GM19240 (cell line): ENCODE data around the gene VKORC1.
A peak's percentile ranks its signal among the peaks of the same experiment; 100 is the strongest.
"Not testable (repeated sequence)": the region's sequence is repeated elsewhere in the genome, so short reads cannot be mapped to it uniquely, and the experiment has no call there.

ENCODE experiments used
- DNase-seq: peaks from one replicate; pipeline ENCODE4 v3.0.0; 2011; ENCODE audit warnings: low spot score; ENCODE audit not compliant: insufficient read length

Gene VKORC1

DNA sequence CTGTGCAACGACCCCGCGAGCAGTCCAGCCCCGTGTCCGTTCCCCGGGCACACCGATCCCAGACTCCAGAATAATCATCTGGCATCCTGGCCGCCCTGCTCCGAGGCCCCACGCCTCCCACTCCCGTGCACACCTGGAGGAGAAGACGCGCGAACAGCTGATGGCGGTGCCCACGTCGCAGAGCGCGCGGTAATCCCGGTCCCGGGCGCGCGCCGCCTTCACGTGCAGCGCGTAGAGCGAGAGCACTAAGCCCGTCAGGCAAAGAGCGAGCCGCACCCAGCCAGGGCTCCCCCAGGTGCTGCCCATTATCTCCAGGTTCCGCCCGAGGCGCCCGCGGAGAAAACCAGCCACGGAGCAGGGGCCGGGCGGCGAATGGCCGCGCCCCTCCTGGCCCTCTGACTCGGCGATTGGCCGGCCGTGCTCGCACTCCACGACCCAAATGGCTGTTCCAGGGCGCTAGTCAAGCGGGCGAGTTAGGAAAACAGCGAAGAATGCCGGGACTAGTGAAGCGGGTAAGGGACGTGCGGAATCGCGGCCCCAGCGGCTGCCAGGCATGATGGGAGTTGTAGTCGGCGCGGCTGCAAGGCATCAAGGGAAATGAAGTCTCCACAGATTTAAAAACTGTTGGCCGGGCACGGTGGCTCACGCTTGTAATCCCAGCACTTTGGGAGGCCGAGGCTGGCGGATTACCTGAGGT lies at the start of gene VKORC1:
TSS of gene VKORC1 (minus strand) at position 374 of the 697 bp plus-strand sequence. CDS start at position 306, 68 bp downstream.
- DNase-seq = peak; percentile 88

DNA sequence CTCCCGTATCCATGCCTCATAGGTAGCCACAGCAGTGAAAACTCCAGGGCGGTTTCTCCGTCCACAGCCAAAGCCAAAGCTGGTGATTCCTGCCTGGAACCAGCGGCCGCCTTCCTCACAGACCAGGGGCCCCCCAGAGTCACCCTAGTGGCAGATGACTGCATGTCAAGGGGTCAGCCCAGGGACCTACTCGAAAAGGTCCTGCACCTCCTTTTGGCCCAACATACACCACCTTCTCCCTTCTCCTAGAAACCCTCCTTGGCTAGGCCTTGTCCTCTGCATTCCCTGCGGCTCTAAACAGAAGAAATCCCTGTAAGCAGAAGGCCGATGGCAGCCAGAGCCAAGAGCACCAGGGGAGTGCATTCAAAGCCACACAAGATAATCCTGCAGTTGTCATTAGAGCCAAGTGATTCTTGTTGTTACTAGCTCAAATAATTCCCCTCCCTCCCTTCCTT lies 49.1 kb upstream of the VKORC1 start:
- DNase-seq = no peak

DNA sequence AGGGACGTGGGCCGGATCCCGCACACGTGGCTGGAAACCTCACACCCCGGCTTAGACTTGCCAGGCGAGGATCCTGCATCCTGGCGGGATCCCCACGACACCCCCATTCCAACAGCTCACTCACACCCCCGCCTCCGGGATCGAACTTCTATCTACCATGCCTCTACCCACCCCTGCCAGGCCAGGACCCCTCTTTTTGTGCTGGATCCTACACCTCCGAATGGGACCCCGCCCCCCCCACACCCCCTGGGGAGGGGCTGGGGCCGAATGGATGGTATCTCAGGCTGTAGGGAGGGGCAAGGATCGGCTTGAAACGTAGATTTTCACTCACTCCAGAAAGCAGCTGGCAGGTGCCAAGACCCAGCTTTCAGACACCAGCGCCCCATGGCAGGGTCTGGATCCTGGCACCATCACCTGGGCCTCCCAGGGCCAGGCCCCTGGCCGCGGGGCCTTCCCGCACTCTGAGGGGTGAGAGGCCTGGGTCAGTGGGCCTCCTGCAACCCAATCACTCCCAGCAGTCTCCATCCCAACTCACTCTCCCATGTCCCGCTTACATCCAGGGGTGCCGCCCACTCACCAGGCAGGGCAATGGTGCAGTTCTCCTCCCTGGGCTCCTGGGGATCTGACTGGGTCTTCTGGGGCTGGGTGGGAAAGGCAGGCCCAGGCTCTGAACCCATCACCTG lies 48.6 kb upstream of the VKORC1 start:
- DNase-seq = no peak

DNA sequence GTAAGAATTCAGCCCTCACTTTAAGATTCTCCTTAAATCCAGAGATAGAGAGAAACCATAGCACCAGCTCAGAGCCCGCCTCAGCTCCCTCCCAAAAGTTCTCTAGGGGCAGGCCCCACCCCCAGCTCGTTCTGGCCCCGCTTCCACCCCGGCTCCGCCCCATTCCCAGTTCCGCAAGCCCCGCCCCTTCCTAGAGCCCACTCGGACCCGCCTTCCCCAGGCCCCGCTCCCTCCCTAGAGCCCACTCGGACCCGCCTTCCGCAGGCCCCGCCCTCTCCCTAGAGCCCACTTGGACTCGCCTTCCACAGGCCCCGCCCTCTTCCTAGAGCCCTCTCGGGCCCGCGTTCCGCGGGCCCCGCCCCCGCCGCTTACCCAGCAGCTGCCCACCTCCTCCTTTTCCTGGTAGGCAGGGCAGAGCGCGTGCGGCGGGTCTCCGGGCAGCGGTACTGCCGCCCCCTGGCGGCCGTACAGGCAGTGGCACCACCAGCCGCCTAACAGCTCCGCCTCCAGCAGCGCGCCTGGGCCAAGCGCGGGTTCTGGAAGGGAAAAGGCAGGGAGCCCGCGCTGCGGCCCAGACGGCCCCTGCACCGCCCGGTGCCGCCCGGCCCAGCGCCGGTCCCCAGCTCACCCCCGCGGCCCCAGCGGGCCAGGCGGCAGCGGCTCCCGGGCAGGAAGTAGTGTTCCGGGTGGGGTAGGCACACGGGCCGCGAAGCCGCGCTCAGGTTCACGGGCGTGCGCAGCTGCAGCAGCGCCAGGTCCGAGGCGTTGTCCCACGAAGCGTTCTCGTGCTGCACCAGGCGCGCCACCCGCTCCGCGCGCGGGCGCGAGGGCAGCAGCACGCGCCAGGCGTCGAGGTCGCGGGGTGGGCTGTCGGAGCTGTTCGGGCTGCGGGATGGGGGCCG lies 47.8 kb upstream of the VKORC1 start:
- peak; percentile 100 for DNase-seq

DNA sequence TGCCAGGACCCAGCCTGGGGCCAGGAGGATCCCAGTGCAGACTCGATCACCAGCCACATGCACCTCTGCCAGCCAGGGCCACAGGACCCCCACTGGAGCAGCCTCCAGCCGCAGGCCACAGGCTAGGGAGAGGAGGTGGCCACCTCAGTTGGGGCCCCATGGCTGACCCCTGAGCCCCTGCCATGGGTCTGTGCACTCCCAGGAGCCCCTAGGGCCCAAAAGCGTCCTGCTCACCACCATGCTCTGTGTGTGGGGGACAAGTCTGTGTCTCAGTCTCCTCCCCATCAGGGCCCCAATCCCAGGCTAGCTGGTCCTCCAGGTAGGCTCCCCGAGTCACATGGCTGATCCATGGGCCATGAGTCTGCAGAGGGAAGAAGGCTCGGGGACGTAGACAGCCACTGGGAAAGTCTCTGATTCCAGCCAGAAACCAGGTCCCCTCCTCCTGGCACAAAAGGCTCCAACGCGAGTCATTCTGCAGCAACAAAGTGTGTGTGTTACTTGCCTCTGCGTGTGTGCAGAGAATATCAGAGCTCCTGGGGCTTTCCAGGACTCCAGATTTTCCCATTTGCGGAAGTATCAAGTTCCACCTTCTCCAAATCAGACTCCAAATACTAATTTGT lies 47.0 kb upstream of the VKORC1 start:
- DNase-seq = no peak

DNA sequence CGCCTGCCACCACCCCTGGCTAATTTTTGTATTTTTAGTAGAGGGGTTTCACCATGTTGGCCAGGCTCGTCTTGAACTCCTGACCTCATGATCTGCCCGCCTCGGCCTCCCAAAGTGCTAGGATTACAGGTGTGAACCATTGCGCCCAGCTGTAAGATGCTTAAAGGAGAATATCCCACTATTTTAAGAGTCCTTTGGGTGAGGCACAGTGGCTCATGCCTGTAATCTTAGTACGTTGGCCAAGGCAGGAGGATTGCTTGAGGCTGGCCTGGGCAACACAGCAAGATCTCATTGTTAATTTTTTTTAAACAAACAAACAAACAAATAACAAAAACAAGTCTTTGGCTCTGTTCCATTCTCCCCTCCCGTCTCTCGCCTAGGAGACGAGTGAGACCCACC lies 46.5 kb upstream of the VKORC1 start:
- DNase-seq = not testable (repeated sequence)

DNA sequence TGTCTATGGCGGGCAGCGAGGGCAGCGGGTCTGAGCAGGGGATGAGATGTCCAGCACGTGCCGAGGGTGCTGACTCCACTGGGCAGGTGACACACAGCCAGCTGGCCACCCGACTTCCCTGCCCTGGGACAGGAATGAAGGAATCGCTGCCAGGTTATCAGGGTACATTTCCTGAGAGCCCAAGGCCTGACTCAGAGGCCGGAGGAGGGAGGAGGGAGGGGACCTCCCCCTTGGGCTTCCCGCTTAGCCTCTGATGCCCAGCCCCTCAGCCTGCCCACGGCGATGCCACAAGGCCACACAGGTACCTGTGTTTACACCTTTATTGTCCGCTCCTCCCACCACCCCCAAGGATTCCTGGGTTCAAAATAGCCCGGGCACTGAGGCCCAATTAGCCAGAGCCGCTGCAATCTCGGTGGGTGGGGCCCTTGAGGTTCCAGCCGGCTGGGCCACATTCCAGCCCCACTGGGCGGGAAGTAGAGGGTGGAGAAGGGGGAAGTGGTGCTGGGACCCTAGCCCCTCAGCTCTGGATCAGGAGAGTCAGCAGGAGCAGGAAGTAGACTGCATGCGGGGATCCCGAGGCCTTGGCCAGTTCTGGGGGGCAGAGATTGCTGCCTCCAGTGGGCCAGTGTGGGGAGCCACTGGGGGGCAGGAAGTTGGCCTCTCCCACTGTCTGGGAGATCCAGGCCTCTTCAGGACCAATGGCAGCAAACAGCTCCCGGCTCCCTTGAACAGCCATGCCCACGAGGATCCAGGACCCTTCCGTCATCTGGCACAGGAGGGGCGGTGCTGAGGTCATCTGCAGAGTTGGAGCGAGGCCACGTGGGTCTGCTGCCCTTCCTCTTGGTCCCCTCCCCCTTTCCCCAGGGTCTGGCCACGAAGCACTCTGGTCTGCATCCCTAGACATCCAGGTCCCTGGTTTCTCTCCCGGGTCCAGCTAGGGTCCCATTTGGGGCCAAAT lies 44.3 kb upstream of the VKORC1 start:
- DNase-seq = no peak

DNA sequence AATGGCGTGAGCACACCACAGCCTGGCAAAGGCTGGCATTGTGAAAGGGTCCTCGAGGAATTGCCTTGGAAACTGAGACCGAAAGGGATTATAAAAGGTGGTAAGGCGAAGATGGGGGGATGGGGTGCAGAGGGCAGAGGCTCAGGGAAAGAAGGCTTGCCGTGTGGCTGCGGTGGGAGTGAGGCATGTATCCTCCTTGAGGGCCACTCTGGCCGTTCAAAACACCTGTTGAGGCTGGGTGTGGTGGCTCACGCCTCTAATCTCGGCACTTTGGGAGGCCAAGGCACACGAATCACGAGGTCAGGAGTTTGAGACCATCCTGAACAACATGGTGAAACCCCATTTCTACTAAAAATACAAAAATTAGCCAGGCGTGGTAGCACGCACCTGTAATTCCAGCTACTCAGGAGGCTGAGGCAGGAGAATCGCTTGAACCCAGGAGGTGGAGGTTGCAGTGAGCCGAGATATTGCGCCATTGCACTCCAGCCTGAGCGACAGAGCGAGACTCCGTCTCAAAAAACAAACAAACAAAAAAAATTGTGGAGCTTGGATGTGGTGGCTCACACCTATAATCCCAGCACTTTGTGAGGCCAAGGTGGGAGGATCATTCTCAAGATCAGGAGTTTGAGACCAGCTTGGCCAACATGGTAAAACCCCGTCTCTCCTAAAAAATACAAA lies 42.4 kb upstream of the VKORC1 start:
- not testable (repeated sequence) for DNase-seq

DNA sequence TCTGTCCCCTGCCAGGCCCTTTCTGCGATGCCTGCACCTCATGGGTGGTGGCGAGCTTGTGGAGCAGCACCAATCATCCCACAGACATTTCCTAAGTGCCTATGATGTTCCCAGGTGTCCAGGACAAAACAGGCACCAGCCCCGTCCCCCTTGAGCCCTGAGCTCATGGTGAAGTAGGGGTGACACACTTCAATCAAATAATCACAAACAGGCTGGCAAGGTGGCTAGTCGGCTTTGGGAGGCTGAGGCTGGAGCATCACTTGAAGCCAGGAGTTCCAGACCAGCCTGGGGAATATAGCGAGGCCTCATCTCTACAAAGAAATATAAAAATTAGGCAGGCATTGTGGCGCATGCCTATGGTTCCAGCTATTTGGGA lies 41.7 kb upstream of the VKORC1 start:
- DNase-seq = no peak

DNA sequence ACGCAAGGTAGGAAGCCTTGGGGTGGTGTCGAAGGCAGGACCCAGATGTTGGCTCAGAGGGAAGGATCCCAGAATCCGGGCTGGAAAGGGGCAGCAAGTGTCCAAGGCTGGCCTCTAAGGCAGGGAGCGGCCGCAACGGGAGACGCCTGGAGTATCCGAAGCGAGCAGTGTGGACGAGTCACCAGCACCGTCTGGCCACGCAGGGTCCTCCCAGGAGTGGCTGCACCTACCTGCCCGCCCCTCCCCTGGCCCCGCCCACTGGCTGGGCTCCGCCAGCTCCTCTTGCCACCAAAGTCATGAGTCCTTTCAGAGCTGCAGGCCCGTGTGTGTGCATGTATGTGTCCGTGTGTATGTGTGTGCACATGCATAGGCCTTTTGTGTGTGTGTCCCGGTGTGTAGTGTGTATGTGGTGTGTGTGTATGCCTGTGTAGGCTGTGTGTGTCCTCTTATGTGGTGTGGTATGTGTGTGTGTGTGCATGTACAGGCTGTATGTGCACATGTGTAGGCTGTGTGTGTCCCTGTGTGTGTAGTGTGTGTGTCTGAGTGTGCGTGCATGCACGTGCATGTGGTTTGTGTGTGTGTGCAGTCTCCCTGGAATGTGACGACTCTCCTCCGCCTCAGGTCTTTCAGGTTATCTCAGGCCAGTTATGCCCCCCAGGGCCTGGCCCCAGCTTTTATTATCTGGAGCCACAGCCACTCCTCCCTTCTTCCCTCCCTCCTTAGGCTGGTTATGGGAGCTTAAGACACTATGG lies 41.1 kb upstream of the VKORC1 start, which contains the start of gene PRSS8:
TSS of gene PRSS8 (minus strand) at position 193 of the 752 bp plus-strand sequence. CDS start 229 bp downstream, outside the sequence.
- DNase-seq = no peak

DNA sequence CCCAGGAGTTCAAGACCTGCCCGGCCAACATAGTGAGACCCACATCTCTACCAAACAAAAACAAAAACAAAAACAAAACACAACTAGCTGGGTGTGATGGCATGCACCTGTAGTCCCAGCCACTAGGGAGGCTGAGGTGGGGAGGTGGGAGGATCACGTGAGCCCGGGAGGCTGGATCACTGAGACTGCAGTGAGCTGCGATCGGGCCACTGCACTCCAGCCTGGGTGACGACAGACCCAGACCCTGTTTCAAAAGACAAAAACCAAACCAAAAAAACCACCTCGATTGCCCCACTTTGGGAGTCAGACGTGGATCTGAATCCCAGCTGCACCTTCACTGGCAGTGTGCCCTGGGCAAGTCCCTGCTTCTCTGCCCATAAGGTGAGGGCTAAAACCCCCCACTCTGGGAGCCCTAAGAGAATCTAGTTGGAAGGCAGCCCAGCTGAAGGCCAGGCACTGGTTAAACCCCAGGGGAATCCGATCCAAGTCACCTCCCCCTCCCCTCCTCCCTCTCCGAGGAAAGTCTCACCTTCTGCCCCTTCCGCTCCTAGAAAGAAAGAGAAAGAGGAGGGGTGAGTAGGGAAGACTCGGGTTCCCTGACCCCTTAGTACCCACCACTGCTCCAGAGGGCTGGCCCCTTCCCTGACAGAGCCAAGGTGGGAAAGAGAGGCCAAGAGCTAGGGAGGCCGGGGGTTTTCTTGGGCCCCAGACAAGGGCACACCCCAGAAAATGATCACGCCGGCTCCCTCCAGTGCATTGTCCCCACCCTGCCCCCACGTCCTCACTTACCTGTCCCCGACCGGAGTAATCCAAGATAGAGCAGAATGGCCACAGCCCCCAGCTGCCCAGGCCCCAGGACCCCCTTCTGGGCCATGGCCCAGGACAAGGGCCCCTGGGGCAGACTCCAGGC lies 40.3 kb upstream of the VKORC1 start:
- no peak for DNase-seq

DNA sequence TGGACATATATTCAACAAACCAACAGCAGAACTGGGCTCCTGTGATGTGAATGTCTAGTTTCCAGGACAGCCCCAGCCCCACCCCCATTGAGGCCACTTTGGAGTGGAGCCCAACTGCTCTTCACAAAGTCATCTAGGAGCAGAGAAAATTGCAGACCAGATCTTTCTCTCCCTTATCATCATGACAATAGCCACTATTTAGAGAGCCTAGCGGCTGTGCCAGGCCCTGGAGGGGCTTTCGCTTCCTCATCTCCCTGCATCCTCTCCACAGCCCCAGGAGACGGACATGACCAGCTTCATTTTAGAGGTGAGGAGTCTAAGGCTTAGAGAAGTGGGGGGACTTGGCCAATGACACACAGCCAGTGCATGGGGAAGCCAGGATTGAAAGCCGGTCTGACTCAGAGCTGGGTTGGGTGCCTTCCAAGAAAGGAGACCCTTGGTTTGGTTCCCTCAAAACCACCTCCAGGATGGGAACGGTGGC lies 39.5 kb upstream of the VKORC1 start:
- DNase-seq = no peak

DNA sequence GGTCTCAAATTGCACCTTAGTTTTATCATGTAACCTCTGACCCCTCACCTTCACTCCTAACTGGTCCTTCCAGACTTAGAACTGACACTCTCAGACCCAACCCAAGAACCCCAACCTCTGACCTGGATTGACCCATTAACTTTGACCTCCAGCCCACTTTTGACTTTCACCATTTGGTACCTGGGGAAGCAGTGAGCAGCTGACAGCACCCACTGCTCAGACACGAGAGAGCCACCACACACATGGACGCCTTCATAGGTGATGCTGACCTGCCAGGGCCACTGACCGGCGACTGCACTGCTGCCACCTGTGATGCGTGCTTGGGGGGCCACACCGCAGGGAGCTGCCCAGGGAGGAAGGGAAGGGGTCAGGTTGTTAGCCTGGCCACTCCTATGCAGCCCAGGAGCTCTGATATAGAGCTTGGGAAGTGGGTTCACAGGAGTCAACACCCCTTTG lies 38.5 kb upstream of the VKORC1 start:
- no peak for DNase-seq

DNA sequence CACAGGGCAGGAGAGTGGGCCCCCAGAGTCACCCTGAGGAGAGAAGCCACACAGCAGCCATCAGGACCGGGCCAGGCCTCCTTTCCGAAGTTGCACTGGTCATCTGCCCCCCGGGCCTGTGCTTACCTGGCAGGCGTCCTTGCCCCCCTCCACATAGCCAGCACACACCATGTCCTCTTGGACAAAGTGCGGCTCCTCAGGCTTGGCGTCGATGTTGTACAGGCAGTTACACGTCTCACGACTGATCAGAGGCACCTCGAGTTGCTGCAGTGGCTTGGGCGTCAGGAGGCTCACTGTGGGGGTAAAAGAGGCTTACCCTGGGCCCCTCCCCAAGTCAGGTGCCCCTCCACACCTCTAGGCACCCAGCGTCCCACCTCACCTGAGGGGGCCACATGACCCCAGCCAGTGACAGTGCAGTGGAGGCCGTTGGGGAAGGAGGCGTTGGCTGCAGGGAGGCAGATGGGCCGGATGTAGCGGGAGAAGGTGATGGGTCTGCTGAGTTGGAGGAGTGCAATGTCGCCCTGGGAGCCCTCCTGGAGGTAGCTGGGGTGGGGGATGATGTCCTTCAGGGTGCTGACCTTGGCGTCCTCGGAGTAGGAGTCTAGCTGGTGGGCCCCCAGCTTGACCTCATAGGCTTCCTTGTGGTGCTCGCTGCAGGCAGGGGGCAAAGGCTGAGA lies 37.8 kb upstream of the VKORC1 start:
- no peak for DNase-seq

DNA sequence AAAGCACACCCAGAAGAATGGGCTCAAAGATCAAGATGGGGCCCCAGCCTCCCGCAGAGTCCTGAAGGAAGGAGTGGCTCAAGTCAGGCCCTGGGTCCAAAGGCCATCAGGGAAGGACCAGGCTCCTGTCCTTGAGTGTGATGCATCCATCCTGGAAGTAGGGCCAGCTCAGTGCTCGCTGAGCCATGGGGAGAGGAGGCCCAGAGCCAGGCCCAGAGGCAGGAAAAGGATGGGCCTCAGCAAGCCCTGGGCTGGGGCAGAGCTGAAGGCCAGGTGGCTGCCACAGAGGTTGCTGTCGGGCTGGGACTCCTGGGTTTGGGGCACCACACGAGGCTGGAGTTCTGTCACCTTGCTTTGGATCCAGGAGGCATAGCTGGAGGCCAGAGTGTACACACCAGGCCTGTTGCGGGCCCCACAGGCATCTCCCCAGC lies 37.3 kb upstream of the VKORC1 start:
- DNase-seq = no peak

DNA sequence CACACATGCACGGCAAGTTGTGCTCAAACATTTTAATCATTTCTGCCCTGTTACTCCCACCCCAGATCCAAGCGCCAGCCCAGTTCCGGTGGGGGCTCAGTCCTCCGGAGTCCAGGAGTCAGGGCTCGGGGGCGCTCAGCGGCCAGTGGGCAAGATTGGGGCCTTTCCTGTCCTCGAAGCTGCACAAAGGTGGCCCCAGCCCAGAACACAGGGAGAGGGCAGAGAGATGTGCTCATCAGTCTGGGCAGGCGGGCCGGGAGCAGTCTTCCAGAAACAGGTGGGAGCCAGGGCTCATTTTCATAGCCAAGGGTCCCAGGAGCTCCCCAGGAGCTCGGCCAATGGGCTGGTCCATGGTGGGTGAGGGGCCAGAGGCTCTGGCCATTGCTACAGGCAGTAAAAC lies 36.8 kb upstream of the VKORC1 start:
- no peak for DNase-seq

DNA sequence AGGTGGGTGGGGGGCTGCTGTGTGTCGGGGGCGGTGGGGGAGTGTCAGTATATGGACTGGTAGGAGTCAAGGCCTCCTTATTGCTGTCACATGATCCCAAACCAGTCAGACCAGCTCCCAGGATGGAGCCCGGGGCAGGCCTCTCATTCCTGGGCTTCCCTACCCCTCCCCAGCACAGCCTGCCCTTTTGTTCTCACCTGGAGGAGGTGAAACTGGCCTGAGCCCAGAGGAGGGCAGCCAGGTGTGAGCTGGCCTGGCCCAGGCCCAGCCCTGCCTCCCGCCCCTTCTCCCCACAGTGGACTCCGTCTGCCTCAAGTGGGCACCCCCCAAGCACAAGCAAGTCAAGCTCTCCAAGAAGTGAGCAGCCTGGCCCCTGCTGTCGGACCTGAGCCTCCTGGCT lies 36.3 kb upstream of the VKORC1 start:
- DNase-seq = no peak
